Measurements from ENCODE around the gene IQCH.

GRCh38 chr15:67350042-67350441 is 95.5 kb downstream of the IQCH start:
- no peak for TF ChIP-seq POLR2A (conservative IDR thresholded peaks at IDR 0.05)
- no peak for TF ChIP-seq USF2 (CRISPR knock-in tag; IDR thresholded peaks at IDR 0.05)
- TF ChIP-seq CTCF (IDR thresholded peaks at IDR 0.05 in 2 of 3, conservative IDR thresholded peaks at IDR 0.05 in 1 of 3; ENCODE audit: insufficient read depth in 2 of 3, low read depth in 1 of 3, low read length in 3 of 3) = no peak
- no peak for TF ChIP-seq ZNF639 (CRISPR knock-in tag; conservative IDR thresholded peaks at IDR 0.05 in 1 of 2, IDR thresholded peaks at IDR 0.05 in 1 of 2)
- TF ChIP-seq CEBPB (tag; IDR thresholded peaks at IDR 0.05) = no peak
- no peak for TF ChIP-seq ZNF121 (CRISPR knock-in tag; conservative IDR thresholded peaks at IDR 0.05)
- no peak for TF ChIP-seq SMARCA5 (IDR thresholded peaks at IDR 0.05)
- TF ChIP-seq IRF9 (tag; IDR thresholded peaks at IDR 0.05) = no peak
- no peak for TF ChIP-seq PHF20 (IDR thresholded peaks at IDR 0.05; ENCODE audit: partially characterized antibody)
- no peak for TF ChIP-seq ZNF398 (CRISPR knock-in tag; IDR thresholded peaks at IDR 0.05)
- TF ChIP-seq CLOCK (CRISPR knock-in tag; IDR thresholded peaks at IDR 0.05; ENCODE audit: borderline replicate concordance) = no peak
- no peak for TF ChIP-seq DPF2 (IDR thresholded peaks at IDR 0.05)
- no peak for TF ChIP-seq ZFP91 (CRISPR knock-in tag; IDR thresholded peaks at IDR 0.05)
- no peak for TF ChIP-seq EGR1 (conservative IDR thresholded peaks at IDR 0.05)

All from K562 (cell line).